SU-DHL-6 (cell line): ENCODE results near the gene CERS6.

Experiments
- H2AFZ ChIP-seq: fragments of 200-600 bp; sonication (generic); 2 replicates; pipeline ENCODE4 v1.6.1; 2014; ENCODE audit warnings: low read depth, mild to moderate bottlenecking, moderate library complexity, mixed read lengths, antibody characterized with exemption, low read length; ENCODE audit not compliant: severe bottlenecking
- H3F3A ChIP-seq: fragments of 200-600 bp; shearing (Covaris generic); 2 replicates; pipeline ENCODE4 v1.6.0; 2016; ENCODE audit warnings: antibody characterized with exemption, mild to moderate bottlenecking; ENCODE audit not compliant: insufficient read depth
- H3K27ac ChIP-seq: fragments of 200-600 bp; sonication (generic); 2 replicates; pipeline ENCODE4 v1.5.1; 2016; ENCODE audit warnings: low read depth, mild to moderate bottlenecking, low read length, moderate library complexity, mixed read lengths
- H3K27me3 ChIP-seq: fragments of 200-600 bp; sonication (generic), shearing (Covaris generic); 2 replicates; pipeline ENCODE4 v1.6.0; 2014; ENCODE audit warnings: mild to moderate bottlenecking, low read length
- H3K36me3 ChIP-seq: fragments of 200-600 bp; sonication (generic); 2 replicates; pipeline ENCODE4 v1.6.1; 2014; ENCODE audit warnings: mild to moderate bottlenecking, low read length, mixed read lengths
- H3K4me2 ChIP-seq: fragments of 300-600, 200-600 bp; shearing (Covaris generic), sonication (generic); 2 replicates; pipeline ENCODE4 v1.6.0; 2014; ENCODE audit warnings: low read length, low read depth, mild to moderate bottlenecking; ENCODE audit not compliant: poor library complexity, severe bottlenecking
- H3K4me3 ChIP-seq: fragments of 200-600 bp; sonication (generic); 2 replicates; pipeline ENCODE4 v1.5.1; 2014; ENCODE audit warnings: antibody characterized with exemption, low read length, mild to moderate bottlenecking, mixed read lengths; ENCODE audit not compliant: insufficient read depth, poor library complexity, severe bottlenecking
- H3K79me2 ChIP-seq: fragments of 200-600 bp; sonication (generic); 2 replicates; pipeline ENCODE4 v1.6.1; 2014; ENCODE audit warnings: mild to moderate bottlenecking, low read length, moderate library complexity; ENCODE audit not compliant: insufficient read depth
- H3K9ac ChIP-seq: fragments of 200-600 bp; sonication (generic); 2 replicates; pipeline ENCODE4 v1.7.0; 2014; ENCODE audit warnings: mild to moderate bottlenecking, low read length
- H3K9me2 ChIP-seq: fragments of 200-600 bp; sonication (generic); replicated peaks from 2 replicates; pipeline ENCODE4 v1.6.1; 2014; ENCODE audit warnings: low read length; ENCODE audit not compliant: insufficient read depth
- H3K9me3 ChIP-seq: fragments of 200-600 bp; sonication (generic); 2 replicates; pipeline ENCODE4 v1.6.1; 2014; ENCODE audit warnings: low read length, mixed read lengths; ENCODE audit not compliant: insufficient read depth
- H4K20me1 ChIP-seq: fragments of 200-600 bp; sonication (generic); 2 replicates; pipeline ENCODE4 v1.6.1; 2014; ENCODE audit warnings: low read depth, mild to moderate bottlenecking, antibody characterized with exemption, low read length, moderate library complexity, mixed read lengths
- EZH2phosphoT487 ChIP-seq: fragments of 200-600 bp; sonication (generic), shearing (Covaris generic); conservative IDR thresholded peaks from 2 replicates; pipeline ENCODE4 v1.6.1; 2018; ENCODE audit warnings: mild to moderate bottlenecking, antibody characterized with exemption, low read length, moderate library complexity, mixed read lengths
- TF ChIP-seq, protein P1 (sequence below): fragments of 200-600 bp; sonication (generic); IDR thresholded peaks from one replicate; pipeline ENCODE4 v1.5.1; 2017; ENCODE audit warnings: antibody characterized with exemption, mild to moderate bottlenecking, low read length, moderate library complexity; ENCODE audit not compliant: insufficient read depth, poor library complexity, severe bottlenecking

The CERS6 gene

DNA sequence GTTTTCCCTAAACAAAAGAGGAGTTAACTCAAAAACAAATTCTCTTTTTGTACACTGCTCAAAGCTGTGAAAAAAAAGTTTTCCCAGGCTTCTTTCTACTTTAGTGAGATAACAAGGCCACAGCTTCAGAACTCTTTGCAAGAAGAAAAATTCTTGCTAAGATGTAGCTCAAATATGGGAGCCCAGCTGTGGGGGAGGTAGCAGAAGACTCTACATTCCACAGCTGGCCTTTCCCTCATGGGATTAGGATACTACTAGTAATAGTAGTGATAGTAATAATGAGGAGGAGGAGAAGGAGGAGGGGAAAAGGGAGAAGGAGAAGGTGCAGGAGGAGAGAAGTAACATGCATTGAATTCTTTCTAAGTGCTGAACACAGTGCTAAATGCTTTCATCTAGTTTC lies 19.2 kb upstream of the CERS6 start:
- H3K27me3 ChIP-seq = no peaks in the 10 kb centered on the region
- H3K9ac ChIP-seq = no peak overlapping the region
- no peak overlapping the region for H2AFZ ChIP-seq
- no peak overlapping the region for H3K4me3 ChIP-seq
- no peak overlapping the region for H3K4me2 ChIP-seq
- no peaks in the 10 kb centered on the region for H3K9me2 ChIP-seq
- no peak overlapping the region for H3K27ac ChIP-seq
- H3K79me2 ChIP-seq = no peaks in the 10 kb centered on the region
- H4K20me1 ChIP-seq = no peaks in the 10 kb centered on the region
- H3K9me3 ChIP-seq = no peaks in the 10 kb centered on the region
- TF ChIP-seq, protein P1, sequence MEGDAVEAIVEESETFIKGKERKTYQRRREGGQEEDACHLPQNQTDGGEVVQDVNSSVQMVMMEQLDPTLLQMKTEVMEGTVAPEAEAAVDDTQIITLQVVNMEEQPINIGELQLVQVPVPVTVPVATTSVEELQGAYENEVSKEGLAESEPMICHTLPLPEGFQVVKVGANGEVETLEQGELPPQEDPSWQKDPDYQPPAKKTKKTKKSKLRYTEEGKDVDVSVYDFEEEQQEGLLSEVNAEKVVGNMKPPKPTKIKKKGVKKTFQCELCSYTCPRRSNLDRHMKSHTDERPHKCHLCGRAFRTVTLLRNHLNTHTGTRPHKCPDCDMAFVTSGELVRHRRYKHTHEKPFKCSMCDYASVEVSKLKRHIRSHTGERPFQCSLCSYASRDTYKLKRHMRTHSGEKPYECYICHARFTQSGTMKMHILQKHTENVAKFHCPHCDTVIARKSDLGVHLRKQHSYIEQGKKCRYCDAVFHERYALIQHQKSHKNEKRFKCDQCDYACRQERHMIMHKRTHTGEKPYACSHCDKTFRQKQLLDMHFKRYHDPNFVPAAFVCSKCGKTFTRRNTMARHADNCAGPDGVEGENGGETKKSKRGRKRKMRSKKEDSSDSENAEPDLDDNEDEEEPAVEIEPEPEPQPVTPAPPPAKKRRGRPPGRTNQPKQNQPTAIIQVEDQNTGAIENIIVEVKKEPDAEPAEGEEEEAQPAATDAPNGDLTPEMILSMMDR = no peak
- TF ChIP-seq EZH2phosphoT487 = no peak
- no peaks in the 10 kb centered on the region for H3F3A ChIP-seq
- H3K36me3 ChIP-seq = no peaks in the 10 kb centered on the region

DNA sequence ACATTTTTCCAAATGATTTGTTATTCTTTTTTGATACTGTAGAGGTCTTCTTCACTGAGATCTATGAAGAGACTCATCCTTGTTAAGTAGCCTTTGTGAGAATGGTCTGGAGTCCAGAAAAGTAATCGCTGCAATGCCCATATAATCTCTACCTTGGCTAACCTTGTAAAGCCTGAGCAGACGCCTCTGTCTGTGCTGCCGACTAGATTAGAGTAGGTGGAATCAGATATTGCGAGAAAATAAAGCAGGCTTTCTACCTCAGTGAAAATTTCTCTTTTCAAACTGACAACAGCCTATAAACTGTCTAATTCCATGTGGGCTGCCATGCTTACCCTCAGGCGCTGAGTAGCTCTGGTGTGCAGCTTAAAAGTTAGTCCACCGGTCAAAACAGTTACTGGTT lies 17.5 kb upstream of the CERS6 start:
- Histone ChIP-seq H4K20me1 (no peaks in the 10 kb centered on the region), H3K27me3 (no peaks in the 10 kb centered on the region), H2AFZ (no peak overlapping the region), H3K9me3 (no peaks in the 10 kb centered on the region), H3K9ac (no peak overlapping the region), H3K4me2 (no peak overlapping the region), H3K27ac (no peak overlapping the region), H3K4me3 (no peak overlapping the region), H3K9me2 (no peaks in the 10 kb centered on the region), H3K79me2 (no peaks in the 10 kb centered on the region), H3F3A (no peaks in the 10 kb centered on the region), H3K36me3 (no peaks in the 10 kb centered on the region)
- no peak for TF ChIP-seq EZH2phosphoT487
- TF ChIP-seq, protein P1 = no peak

DNA sequence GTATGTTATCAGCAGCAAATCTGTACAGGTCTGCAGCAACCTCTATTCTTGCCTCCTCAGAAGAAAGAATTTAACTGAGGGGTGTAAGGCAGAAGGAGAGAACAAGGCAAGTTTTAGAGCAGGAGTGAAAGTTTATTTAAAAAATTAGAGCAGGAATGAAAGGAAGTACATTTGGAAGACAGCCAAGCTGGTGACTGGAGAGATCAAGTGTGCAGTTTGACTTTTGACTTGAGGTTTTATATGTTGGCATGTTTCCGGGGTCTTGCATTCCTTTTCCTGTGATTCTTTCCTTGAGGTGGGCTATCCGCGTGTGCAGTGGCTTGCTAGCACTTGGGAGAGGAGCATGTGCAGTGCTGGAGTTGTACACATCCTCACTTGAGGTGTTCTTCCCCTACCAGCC lies 16.5 kb upstream of the CERS6 start:
- H3K27me3 ChIP-seq = no peaks in the 10 kb centered on the region
- no peaks in the 10 kb centered on the region for H3K9me3 ChIP-seq
- H3F3A ChIP-seq = no peaks in the 10 kb centered on the region
- H3K27ac ChIP-seq = no peak overlapping the region
- no peaks in the 10 kb centered on the region for H4K20me1 ChIP-seq
- no peaks in the 10 kb centered on the region for H3K36me3 ChIP-seq
- no peak overlapping the region for H3K4me2 ChIP-seq
- no peaks in the 10 kb centered on the region for H3K79me2 ChIP-seq
- H3K9me2 ChIP-seq = no peaks in the 10 kb centered on the region
- no peak overlapping the region for H2AFZ ChIP-seq
- TF ChIP-seq EZH2phosphoT487 = no peak
- TF ChIP-seq, protein P1 = no peak
- no peak overlapping the region for H3K4me3 ChIP-seq
- H3K9ac ChIP-seq = no peak overlapping the region
